ENCODE data around the gene AP1S3. TPM values are rescaled to one million over a fixed set of nuclear protein-coding genes. Genes with fewer than 3 reads are reported as not detected.
"Not testable (repeated sequence)": the region's sequence is repeated elsewhere in the genome, so short reads cannot be mapped to it uniquely, and the experiment has no call there.

The AP1S3 gene
- total and polyA plus RNA-seq, 2 of the 4 experiments (the other 2 are of a cell fraction) = 2.5 to 4.1 TPM

DNA sequence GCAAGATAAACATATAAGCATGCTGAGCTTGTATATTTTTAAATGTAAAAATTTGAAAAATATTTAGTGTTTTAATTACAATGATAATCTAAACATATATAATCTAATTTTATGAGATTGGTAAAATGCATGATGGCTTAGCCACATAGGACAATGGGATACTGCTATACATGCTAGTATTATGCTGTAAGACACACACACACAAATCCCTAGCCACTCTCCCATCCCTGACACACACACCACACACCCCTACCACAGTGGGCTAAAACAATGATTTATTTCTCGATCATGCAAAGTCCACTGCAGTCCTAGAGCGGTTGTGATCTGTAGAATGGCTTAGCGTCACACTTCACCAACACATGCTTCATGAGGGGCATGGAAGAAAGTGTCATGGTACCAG is 36.3 kb upstream of the AP1S3 start:
- H3K4me1 ChIP-seq (ENCODE audit: control insufficient read depth, insufficient read depth, low read length) = peaks cover 2% of the 10 kb centered on the region; the same call in 1 of the 2 replicates
- H2AK9ac ChIP-seq (replicated peaks; ENCODE audit: low read depth, low read length, poor library complexity) = no peak overlapping the region
- ATAC-seq (ENCODE audit: low read depth) (no peak), DNase-seq (no peak)
- peaks cover 30% of the 10 kb centered on the region for H3K36me3 ChIP-seq (ENCODE audit: control insufficient read depth, insufficient read depth, low read length)
- CTCF ChIA-PET = no interaction called here
- H3K9me1 ChIP-seq (ENCODE audit: insufficient read depth, low read length) = peaks cover 4% of the 10 kb centered on the region; the same call in 1 of the 2 replicates
- H3K14ac ChIP-seq (replicated peaks; ENCODE audit: low read depth, low read length) = no peak overlapping the region
- H3K9ac ChIP-seq (ENCODE audit: low read depth, low read length) = no peak overlapping the region
- no CpG with 5 or more reads among the region's 3 CpGs for WGBS, 2 experiments (ENCODE audit: extremely low coverage in 2 of 2, insufficient read length in 1 of 2)
- no peak overlapping the region for H4K91ac ChIP-seq (ENCODE audit: insufficient read depth, low read depth, low read length)
- no peaks in the 10 kb centered on the region for H4K20me1 ChIP-seq (ENCODE audit: insufficient read depth, low read length)
- no peak overlapping the region for H2BK15ac ChIP-seq (ENCODE audit: low read depth, low read length)
- H3K79me1 ChIP-seq (ENCODE audit: low read depth in 1 of 2, low read length in 2 of 2) = peaks cover 0 to 5% of the 10 kb centered on the region in 2 experiments; a peak in 2 of 4 replicates
- POLR2A ChIA-PET (ENCODE audit: unreplicated experiment) = no interaction called here
- TF ChIP-seq SMC3 (IDR thresholded peaks at IDR 0.05; ENCODE audit: low read depth, low read length) = no peak
- dilution Hi-C loops (cut with HindIII; ENCODE audit: low sequenced_read_pairs, unreplicated experiment) (no loop called here), intact Hi-C loops (cut with micrococcal nuclease) (no loop called here), in situ Hi-C loops (cut with MboI; ENCODE audit: low sequenced_read_pairs) (no loop called here)
- H2AFZ ChIP-seq (replicated peaks; ENCODE audit: low read length, poor library complexity) = no peak overlapping the region
- no peaks in the 10 kb centered on the region for H3K27me3 ChIP-seq (ENCODE audit: control insufficient read depth, insufficient read depth, low read length)
- H4K5ac ChIP-seq (ENCODE audit: low read depth, low read length) = no peak overlapping the region
- H2BK5ac ChIP-seq (ENCODE audit: low read depth, low read length, poor library complexity, severe bottlenecking) = no peak overlapping the region
- no peak overlapping the region for H3K18ac ChIP-seq (ENCODE audit: low read depth, low read length)
- no peak overlapping the region for H3K4ac ChIP-seq (ENCODE audit: low read depth, low read length)
- no peak overlapping the region for H2AK5ac ChIP-seq (ENCODE audit: low read depth, low read length)
- BruUV-seq (replicated peaks) = no TSS peak
- no peak overlapping the region for H3K23ac ChIP-seq (ENCODE audit: low read depth, low read length)
- no peak overlapping the region for H3K56ac ChIP-seq (ENCODE audit: extremely low read depth, insufficient read depth, low read length)
- H2BK20ac ChIP-seq (ENCODE audit: low read depth, low read length) = no peak overlapping the region
- no peak overlapping the region for H2BK120ac ChIP-seq (ENCODE audit: low read depth, low read length)
- no peak overlapping the region for H4K8ac ChIP-seq (ENCODE audit: low read depth in 2 of 2, low read length in 2 of 2)
- no peak overlapping the region for H3K4me2 ChIP-seq (ENCODE audit: low read depth, low read length)
- 0 out of 2 replicates have a peak, but pooled peaks cover 2% of the 10 kb centered on the region for H3K9me3 ChIP-seq (ENCODE audit: control insufficient read depth, insufficient read depth, low read length)
- H3K27ac ChIP-seq (ENCODE audit: insufficient read depth, low read length) = no peak overlapping the region
- H3K4me3 ChIP-seq (ENCODE audit: insufficient read depth, low read depth, low read length) = no peak overlapping the region

DNA sequence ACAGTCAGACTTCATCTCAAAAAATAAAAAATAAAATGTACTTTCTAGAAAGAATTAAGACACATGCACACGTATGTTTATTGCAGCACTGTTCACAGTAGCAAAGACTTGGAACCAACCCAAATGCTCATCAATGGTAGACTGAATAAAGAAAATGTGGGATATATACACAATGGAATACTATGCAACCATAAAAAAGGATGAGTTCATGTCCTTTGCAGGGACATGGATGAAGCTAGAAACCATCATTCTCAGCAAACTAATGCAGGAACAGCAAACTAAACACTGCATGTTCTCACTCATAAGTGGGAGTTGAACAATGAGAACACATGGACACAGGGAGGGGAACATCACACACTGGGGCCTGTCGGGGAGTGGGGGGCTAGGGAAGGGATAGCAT is 35.4 kb upstream of the AP1S3 start:
- H2BK20ac ChIP-seq (ENCODE audit: low read depth, low read length); H3K9me1 ChIP-seq (ENCODE audit: insufficient read depth, low read length); H4K20me1 ChIP-seq (ENCODE audit: insufficient read depth, low read length); POLR2A ChIA-PET (ENCODE audit: unreplicated experiment); H2BK5ac ChIP-seq (ENCODE audit: low read depth, low read length, poor library complexity, severe bottlenecking); ATAC-seq (ENCODE audit: low read depth); H2BK15ac ChIP-seq (ENCODE audit: low read depth, low read length); H3K79me1 ChIP-seq (ENCODE audit: low read depth in 1 of 2, low read length in 2 of 2); H3K14ac ChIP-seq (replicated peaks; ENCODE audit: low read depth, low read length); in situ Hi-C loops (cut with MboI; ENCODE audit: low sequenced_read_pairs); H2AK5ac ChIP-seq (ENCODE audit: low read depth, low read length); H4K91ac ChIP-seq (ENCODE audit: insufficient read depth, low read depth, low read length); H3K9ac ChIP-seq (ENCODE audit: low read depth, low read length); H4K8ac ChIP-seq (ENCODE audit: low read depth in 2 of 2, low read length in 2 of 2); H2AFZ ChIP-seq (replicated peaks; ENCODE audit: low read length, poor library complexity); dilution Hi-C loops (cut with HindIII; ENCODE audit: low sequenced_read_pairs, unreplicated experiment); H3K4ac ChIP-seq (ENCODE audit: low read depth, low read length); intact Hi-C loops (cut with micrococcal nuclease); H3K4me2 ChIP-seq (ENCODE audit: low read depth, low read length); H3K9me3 ChIP-seq (ENCODE audit: control insufficient read depth, insufficient read depth, low read length); H2AK9ac ChIP-seq (replicated peaks; ENCODE audit: low read depth, low read length, poor library complexity); BruUV-seq (replicated peaks); H3K4me1 ChIP-seq (ENCODE audit: control insufficient read depth, insufficient read depth, low read length); H3K4me3 ChIP-seq (ENCODE audit: insufficient read depth, low read depth, low read length); H3K56ac ChIP-seq (ENCODE audit: extremely low read depth, insufficient read depth, low read length); H3K27me3 ChIP-seq (ENCODE audit: control insufficient read depth, insufficient read depth, low read length); H4K5ac ChIP-seq (ENCODE audit: low read depth, low read length); DNase-seq; H3K27ac ChIP-seq (ENCODE audit: insufficient read depth, low read length); H2BK120ac ChIP-seq (ENCODE audit: low read depth, low read length); H3K18ac ChIP-seq (ENCODE audit: low read depth, low read length); H3K23ac ChIP-seq (ENCODE audit: low read depth, low read length): not testable (repeated sequence)
- no CpG with 5 or more reads among the region's 2 CpGs for WGBS, 2 experiments (ENCODE audit: extremely low coverage in 2 of 2, insufficient read length in 1 of 2)
- peaks cover 24% of the 10 kb centered on the region for H3K36me3 ChIP-seq (ENCODE audit: control insufficient read depth, insufficient read depth, low read length)
- CTCF ChIA-PET = interaction anchor here (0.8 kb wide), 1 partner anchor 9 kb away, joined by 3 read pairs; no protein-coding TSS in a partner anchor

All from IMR-90 (cell line).